Measurements from ENCODE around the gene SMC6.

SMC6 gene

GRCh38 chr2:17753803-17754663 lies at the start of gene SMC6, which contains the start of gene GEN1:
TSS of gene SMC6 (minus strand) at chr2:17753810. CDS start at chr2:17745946, 7,864 bp downstream.
TSS of gene GEN1 (plus strand) at chr2:17754138. CDS start at chr2:17759944, 5,806 bp downstream.
- peak; percentile 84 for DNase-seq (ENCODE audit: low read depth)

GRCh38 chr2:17800693-17801458 lies 47.3 kb upstream of the SMC6 start:
- no peak for DNase-seq (ENCODE audit: low read depth)

GRCh38 chr2:17800219-17800618 lies 46.6 kb upstream of the SMC6 start:
- DNase-seq (ENCODE audit: low read depth): no peak

- DNase-seq (ENCODE audit: low read depth): no peak
Observed at GRCh38 chr2:17799301-17800120, 45.9 kb upstream of the SMC6 start.

GRCh38 chr2:17798338-17798737 lies 44.7 kb upstream of the SMC6 start:
- no peak for DNase-seq (ENCODE audit: low read depth)

- no peak for DNase-seq (ENCODE audit: low read depth)
Observed at GRCh38 chr2:17795309-17795708, 41.7 kb upstream of the SMC6 start.

- no peak for DNase-seq (ENCODE audit: low read depth)
Observed at GRCh38 chr2:17793803-17794354, 40.3 kb upstream of the SMC6 start.

- no peak for DNase-seq (ENCODE audit: low read depth)
Observed at GRCh38 chr2:17793296-17793695, 39.7 kb upstream of the SMC6 start.

GRCh38 chr2:17792515-17792914 lies 38.9 kb upstream of the SMC6 start:
- DNase-seq (ENCODE audit: low read depth): no peak

GRCh38 chr2:17791817-17792130 lies 38.2 kb upstream of the SMC6 start:
- DNase-seq (ENCODE audit: low read depth): no peak

GRCh38 chr2:17791121-17791816 lies 37.7 kb upstream of the SMC6 start:
- no peak for DNase-seq (ENCODE audit: low read depth)

GRCh38 chr2:17790536-17790935 lies 36.9 kb upstream of the SMC6 start:
- no peak for DNase-seq (ENCODE audit: low read depth)

GRCh38 chr2:17788773-17789172 lies 35.2 kb upstream of the SMC6 start:
- DNase-seq (ENCODE audit: low read depth): no peak

GRCh38 chr2:17786727-17787126 lies 33.1 kb upstream of the SMC6 start:
- DNase-seq (ENCODE audit: low read depth): no peak

- DNase-seq (ENCODE audit: low read depth): no peak
Observed at GRCh38 chr2:17781482-17781881, 27.9 kb upstream of the SMC6 start.

GRCh38 chr2:17780546-17780945 lies 26.9 kb upstream of the SMC6 start:
- no peak for DNase-seq (ENCODE audit: low read depth)

- no peak for DNase-seq (ENCODE audit: low read depth)
Observed at GRCh38 chr2:17772532-17772931, 18.9 kb upstream of the SMC6 start.

GRCh38 chr2:17771956-17772355 lies 18.3 kb upstream of the SMC6 start:
- DNase-seq (ENCODE audit: low read depth): no peak

- DNase-seq (ENCODE audit: low read depth): no peak
Observed at GRCh38 chr2:17768894-17769293, 15.3 kb upstream of the SMC6 start.

- no peak for DNase-seq (ENCODE audit: low read depth)
Observed at GRCh38 chr2:17765398-17765797, 11.8 kb upstream of the SMC6 start.

- no peak for DNase-seq (ENCODE audit: low read depth)
Observed at GRCh38 chr2:17763641-17764333, 10.2 kb upstream of the SMC6 start.
